GM18526 (cell line): ENCODE measurements around the gene ACKR2.

ENCODE experiments used
- POLR2A ChIP-seq: IDR thresholded peaks from 3 replicates; pipeline ENCODE4 v1.6.1; 2011; ENCODE audit not compliant: insufficient read length; ENCODE audit errors: extremely low read depth

Gene ACKR2

DNA sequence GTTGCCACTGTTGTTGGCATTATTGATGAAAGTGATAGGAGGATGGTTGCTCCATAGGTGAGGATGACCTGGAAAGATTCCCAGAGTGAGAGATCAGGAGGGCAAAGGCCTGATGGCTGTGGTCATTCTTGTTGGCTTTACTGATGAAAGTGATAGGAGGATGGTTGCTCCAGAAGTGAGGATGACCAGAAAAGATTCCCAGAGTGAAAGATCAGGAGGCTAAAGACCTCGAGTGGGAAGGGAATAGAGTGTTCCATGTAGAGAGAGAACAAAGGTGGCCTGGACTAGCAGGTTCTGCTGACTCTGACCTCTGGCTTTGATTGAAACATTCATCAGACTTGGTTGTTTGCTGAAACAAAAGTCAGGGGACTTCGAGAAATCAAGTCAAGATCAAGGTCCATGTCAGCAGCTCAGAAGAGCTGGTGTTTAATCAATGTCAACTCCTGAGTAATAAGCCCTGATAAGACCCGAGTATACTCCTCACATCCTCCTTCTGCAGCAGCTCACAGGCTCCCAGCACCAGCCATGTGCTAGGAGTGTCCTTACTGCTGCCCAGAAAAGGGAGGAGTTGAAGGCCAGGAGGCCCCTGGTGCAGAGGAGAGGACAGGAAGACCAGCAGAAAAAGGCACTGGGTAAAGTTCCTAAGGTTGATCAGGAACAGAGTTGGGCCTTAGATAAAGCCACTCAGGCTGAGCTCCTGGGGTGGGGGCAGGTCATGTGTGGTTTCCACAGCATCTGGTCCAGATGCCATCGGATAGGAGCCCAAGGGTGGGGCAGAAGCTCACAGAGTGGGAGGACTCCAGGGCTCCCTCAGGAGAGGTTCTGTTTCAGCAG, 46.5 kb downstream of the ACKR2 start:
- TF ChIP-seq POLR2A: no peak

GRCh38 chr3:42856544-42856943, 47.3 kb downstream of the ACKR2 start:
- no peak for TF ChIP-seq POLR2A

GRCh38 chr3:42864321-42864950, 55.2 kb downstream of the ACKR2 start:
- TF ChIP-seq POLR2A: no peak

DNA sequence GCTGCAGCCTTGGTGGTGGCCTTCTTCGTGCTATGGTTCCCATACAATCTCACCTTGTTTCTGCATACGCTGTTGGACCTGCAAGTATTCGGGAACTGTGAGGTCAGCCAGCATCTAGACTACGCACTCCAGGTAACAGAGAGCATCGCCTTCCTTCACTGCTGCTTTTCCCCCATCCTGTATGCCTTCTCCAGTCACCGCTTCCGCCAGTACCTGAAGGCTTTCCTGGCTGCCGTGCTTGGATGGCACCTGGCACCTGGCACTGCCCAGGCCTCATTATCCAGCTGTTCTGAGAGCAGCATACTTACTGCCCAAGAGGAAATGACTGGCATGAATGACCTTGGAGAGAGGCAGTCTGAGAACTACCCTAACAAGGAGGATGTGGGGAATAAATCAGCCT, 56.0 kb downstream of the ACKR2 start:
- TF ChIP-seq POLR2A: no peak

GRCh38 chr3:42867138-42867537, 57.9 kb downstream of the ACKR2 start:
- no peak for TF ChIP-seq POLR2A

GRCh38 chr3:42868841-42869240, 59.6 kb downstream of the ACKR2 start:
- no peak for TF ChIP-seq POLR2A

DNA sequence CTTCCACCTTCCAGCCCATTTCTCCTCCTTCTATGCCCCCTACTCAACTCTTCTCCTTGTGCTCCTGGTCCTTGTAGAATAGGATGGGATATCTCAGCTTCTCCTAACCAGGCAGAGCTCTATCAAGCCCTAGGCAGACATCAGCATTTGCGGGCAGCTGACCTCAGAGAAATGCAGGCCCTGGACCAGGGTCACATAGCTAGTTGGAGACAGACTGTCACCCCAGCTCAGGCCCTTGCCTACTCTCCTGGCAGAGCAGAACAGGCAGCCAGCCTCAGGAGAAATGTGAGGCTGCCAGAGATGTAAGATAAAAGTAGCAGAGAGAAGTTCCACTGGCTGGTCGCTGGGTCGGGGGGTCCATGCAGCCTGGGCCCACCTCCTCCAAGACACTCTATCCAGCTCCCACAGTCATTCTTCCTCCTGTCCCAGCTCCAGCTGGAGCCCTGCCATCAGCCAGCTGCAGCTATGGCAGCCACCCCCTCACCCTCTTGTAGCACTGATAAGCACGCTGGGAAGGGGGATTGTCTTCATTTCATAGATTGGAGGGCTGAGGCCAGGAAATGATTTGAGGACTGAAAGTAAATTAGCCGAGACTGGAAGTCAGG, 62.4 kb downstream of the ACKR2 start:
- TF ChIP-seq POLR2A: no peak

DNA sequence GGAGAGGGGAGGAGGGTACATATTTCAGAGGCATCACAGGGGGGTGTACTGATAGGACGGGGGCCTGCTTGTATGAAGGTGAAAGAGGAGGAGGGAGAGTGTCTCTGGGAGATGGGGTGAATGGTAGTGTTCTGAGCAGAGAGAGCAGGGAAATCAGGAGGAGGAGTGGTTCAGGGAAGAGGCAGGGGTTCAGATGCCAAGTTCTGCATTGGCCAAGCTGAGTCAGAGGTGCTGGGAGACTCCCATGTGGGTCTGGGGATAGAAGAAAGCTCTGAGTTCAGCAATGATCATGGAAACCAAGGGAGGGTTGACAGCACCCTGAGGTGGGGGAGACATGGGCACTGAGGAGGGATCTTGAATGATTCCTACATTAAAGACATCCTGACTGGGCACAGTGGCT, 63.5 kb downstream of the ACKR2 start:
- TF ChIP-seq POLR2A: no peak

DNA sequence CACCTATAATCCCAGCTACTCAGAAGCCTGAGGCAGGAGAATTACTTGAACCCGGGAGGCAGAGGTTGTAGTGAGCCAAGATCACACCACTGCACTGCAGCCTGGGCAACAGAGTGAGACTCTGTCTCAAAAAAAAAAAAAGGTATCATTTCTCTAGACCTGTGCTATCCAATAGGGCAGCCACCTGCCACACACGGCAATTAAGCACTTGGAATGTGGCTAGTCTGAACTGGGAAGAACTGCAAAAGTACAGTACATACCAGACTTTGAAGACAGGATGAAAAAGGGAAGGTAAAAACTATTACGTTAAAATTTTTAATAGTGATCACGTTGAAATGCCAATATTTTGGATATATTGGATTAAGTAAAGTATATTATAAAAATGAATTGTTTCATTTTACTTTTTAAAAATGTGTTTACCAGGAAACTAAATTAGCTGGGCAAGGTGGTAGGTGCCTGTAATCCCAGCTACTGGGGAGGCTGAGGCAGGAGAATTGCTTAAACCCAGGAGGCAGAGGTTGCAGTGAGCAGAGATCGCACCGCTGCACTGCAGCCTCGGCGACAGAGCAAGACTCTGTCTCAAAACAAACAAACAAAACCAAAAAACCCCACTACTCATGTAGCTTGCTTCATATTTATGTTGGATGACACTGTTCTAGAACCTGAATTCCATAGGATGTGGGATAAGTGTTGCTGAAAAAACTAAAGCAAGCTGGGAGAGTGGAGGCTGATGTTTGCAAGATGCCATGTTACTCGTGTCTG, 64.2 kb downstream of the ACKR2 start:
- no peak for TF ChIP-seq POLR2A

- no peak for TF ChIP-seq POLR2A
Measured at GRCh38 chr3:42874749-42875148, 65.5 kb downstream of the ACKR2 start.

GRCh38 chr3:42875325-42876151, 66.3 kb downstream of the ACKR2 start, which contains the start of gene CYP8B1:
CYP8B1 (minus strand) TSS chr3:42875879; CDS start chr3:42875816, 63 bp downstream.
- TF ChIP-seq POLR2A: no peak

DNA sequence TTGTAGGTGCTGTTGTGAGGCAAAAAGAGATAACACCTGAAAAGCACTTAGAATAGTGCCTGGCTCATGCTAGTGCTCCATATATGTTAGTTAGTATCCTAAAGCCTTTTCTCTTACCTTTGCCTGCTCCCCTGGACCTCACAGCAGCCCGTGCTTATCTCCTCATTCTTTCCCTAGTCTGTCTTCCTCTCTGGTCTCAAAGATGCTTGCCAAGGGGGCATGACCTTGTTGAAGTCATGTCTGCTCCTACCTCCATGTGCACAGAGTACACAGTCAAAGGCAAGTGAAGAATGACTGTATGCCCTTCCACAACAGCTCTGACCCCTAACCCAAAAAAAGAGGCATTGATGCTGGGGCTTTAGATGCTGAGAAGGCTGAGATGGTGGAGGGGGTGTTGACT, 67.2 kb downstream of the ACKR2 start:
- TF ChIP-seq POLR2A: no peak

GRCh38 chr3:42876940-42877720, 67.9 kb downstream of the ACKR2 start:
- TF ChIP-seq POLR2A: no peak

- TF ChIP-seq POLR2A: no peak
Measured at GRCh38 chr3:42877881-42878280, 68.6 kb downstream of the ACKR2 start.
